IPS-NIHi11 (cell line): ENCODE measurements around the gene RAB3IL1.
"Not testable (repeated sequence)": the region's sequence is repeated elsewhere in the genome, so short reads cannot be mapped to it uniquely, and the experiment has no call there.

ENCODE experiments used
- DNase-seq: peaks from one replicate; pipeline ENCODE4 v3.0.0; 2012; ENCODE audit warnings: mixed read lengths, low spot score

RAB3IL1 gene, protein sequence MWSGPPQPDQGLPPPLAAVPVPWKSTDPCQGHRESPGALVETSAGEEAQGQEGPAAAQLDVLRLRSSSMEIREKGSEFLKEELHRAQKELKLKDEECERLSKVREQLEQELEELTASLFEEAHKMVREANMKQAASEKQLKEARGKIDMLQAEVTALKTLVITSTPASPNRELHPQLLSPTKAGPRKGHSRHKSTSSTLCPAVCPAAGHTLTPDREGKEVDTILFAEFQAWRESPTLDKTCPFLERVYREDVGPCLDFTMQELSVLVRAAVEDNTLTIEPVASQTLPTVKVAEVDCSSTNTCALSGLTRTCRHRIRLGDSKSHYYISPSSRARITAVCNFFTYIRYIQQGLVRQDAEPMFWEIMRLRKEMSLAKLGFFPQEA

DNA sequence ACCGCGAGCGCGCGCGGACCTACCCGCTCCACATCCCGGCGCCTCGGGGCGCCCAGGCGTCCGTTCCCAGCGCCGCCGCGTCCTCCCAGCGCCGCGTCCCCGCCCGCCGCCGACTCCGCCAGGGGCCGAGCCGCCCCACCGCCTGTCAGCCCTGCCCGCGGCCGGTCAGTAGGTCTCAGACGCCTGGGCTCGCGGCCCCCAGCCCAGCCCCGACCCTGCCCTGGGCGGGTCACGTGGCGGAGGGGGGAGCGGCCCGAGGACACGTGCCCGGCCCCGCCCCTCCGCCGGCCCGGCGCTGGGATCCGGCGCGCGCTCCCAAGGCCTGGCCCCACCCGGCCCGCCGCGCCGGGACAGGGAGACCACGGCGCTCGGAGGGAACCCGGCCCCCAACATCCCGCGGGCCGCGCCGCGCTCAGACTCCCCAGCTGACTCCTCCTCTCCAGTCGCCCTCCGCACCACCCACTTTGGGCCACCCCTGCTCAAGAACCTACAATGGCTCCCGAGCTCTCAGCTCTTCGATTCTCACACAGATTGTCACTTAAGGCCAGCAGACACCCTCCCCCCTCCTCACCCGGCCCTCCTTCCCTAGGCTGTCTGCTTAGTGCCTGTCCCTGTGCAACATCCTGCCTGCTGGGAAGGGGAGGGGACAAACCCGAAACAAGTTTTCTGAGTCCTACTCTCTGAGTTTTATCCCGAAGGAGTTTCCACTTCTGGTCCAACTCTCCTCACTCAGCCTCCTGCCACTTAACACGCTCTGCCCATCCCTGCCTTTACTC, at the start of gene RAB3IL1:
RAB3IL1 (minus strand) TSS at position 233 of the 776 bp plus-strand sequence; CDS start at position 34, 199 bp downstream.
- peak; percentile 96 for DNase-seq

DNA sequence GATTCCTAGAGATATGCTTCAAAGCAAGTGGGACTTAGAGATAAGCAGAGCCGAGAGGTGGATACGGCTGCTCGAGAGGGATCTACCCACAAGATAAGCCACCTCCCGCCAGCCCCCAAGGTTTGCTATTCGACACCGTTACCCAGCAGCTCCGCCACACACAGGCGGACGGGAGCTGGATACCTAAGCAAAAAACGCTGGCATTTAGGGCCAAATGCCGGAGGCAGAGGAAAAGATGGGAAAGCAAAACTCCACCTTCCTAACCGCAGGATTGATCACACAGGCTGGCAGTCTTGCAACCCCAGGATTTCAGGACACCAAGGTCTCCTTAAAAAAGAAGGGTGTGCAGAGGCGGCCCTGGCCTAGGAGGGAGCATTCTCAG, 49.4 kb upstream of the RAB3IL1 start:
- no peak for DNase-seq

- not testable (repeated sequence) for DNase-seq
Measured at GRCh38 chr11:61964666-61965271, 47.4 kb upstream of the RAB3IL1 start.

- no peak for DNase-seq
Measured at GRCh38 chr11:61964058-61964665, 46.8 kb upstream of the RAB3IL1 start.

DNA sequence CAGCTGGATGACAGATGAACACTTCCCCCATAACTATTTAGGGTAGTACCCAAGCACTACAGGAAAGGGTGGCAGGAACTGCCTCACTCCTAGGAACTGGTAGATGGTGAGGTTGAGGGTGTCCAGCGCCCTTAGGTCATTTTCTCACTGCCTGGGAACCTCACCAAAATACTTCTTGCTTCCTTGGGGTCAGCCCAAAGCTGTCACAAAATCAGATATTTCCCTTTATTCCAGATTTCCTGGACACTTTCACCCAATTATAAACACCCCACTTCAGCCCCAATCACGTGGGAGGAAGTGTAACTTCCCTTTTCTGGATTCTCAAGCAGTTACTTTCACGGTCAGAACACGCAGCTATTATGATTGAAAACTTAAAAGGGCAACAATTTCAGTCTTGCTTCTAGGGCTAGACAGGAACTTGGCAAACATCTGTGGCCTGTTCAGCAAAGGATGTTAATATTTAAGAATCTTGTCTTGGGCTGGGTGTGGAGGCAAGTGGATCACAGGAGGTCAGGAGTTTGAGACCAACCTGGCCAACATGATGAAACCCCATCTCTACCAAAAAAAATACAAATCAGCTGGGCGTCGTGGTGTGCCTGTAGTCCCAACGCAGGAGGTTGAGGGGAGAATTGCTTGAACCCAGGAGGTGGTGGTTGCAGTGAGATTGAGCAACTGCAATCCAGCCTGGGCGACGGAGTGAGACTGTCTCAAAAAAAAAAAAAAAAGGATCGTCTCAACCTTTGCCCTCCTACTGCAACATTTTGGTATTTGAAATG, 46.1 kb upstream of the RAB3IL1 start:
- no peak for DNase-seq

DNA sequence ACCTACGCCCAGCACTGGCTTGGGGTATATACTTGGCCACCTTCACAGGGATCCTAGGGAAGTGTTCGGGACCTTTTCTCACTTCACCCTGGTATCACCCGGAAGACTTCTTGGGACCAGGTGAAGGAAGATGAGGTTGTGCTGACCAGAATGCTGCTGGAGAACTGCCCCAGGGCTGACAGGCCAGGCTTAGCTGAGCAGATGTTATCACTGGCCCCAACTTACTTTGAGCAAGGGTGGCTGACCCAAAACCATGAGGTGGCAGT, 45.6 kb upstream of the RAB3IL1 start:
- DNase-seq, result no peak

DNA sequence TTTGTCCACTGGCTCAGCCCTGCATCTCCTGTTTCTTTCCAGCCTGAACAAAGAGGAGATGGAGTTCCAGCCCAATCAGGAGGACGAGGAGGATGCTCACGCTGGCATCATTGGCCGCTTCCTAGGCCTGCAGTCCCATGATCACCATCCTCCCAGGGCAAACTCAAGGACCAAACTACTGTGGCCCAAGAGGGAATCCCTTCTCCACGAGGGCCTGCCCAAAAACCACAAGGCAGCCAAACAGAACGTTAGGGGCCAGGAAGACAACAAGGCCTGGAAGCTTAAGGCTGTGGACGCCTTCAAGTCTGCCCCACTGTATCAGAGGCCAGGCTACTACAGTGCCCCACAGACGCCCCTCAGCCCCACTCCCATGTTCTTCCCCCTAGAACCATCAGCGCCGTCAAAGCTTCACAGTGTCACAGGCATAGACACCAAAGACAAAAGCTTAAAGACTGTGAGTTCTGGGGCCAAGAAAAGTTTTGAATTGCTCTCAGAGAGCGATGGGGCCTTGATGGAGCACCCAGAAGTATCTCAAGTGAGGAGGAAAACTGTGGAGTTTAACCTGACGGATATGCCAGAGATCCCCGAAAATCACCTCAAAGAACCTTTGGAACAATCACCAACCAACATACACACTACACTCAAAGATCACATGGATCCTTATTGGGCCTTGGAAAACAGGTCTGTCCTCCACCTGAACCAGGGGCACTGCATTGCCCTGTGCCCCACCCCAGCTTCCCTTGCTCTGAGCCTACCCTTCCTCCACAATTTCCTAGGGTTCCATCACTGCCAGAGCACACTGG, 45.0 kb upstream of the RAB3IL1 start:
- no peak for DNase-seq

DNA sequence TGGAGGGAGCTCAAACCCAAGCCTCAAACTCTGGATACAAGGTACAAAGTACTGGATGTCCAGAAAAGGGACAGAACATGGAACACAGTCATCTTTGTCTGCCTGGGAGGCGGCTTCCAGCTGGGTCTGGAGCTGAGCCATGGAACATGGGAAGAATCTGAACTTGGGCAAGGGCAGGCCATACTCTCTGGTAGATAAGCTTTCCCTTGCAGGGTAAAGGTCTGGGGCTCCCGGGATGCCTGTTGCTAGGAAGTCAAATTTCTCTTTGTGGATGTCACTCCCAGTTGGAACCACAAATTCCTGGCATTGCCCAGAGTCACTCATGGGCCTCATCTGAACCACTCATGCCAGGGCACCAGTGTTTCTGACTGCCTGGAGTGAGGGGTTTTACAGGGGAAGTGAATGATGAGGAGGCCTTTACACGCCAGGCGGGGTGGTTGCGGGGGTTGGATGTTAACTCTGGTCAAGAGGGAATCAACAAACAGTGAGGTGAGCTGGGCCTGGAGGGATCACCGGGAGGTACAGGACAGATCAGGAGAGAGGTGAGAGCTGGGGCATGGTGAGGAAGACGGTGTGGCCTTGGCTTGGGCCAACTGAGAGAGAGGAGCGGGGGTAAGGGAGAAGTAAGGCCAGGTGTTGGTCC, 44.3 kb upstream of the RAB3IL1 start:
- DNase-seq, result no peak

- DNase-seq, result no peak
Measured at GRCh38 chr11:61960532-61960931, 43.2 kb upstream of the RAB3IL1 start.

DNA sequence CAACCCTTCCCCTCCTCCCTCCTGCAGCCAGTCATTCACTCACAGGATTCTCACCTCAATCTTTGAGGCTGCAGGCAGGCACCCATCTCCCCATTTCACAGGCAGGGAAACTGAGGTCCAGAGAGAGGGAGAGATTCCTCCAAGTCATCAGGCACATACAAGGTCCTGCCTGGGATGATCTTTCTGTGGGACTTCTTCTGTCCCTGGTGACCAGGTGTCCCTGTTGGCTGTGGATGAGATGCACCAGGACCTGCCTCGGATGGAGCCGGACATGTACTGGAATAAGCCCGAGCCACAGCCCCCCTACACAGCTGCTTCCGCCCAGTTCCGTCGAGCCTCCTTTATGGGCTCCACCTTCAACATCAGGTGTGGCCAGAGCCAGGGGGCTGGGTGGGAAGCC, 42.3 kb upstream of the RAB3IL1 start:
- DNase-seq, result no peak

DNA sequence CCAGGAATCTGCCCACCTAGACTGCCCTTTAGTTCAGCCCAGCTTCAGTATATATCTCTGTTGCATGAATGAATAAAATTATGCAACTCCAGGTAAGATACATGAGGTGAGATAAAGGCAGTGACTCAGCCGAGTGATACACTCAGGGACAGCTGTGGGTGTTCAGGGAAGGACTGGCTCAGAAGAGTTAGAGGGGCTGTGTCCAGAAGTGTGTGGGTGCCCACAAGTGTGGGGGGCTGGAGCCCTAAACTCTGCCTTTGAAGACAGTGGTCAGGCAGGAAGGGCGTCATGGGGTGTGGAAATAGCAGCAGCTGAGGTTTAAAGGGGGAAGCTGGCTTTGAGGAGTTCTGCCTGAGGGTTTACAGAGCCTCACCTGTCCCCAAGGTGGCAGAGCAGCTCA, 41.7 kb upstream of the RAB3IL1 start:
- DNase-seq, result no peak

DNA sequence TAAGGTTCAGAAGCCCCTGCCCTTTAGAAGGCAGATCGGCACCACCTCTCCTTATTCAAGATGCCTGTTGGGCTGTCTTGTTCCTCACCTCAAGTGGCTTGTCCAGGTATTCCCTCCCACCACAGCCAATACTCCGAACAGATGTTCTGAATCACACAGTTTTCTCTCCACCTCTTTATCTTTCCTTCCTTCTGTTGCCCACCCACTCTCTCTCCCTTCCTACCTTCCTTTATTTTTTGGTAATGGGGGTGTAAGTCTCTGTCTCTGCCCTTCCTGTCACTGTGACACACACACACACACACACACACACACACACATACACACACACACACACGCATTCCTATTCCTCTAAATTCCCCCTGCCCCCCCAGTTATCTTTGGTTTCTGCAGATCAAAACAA, 41.2 kb upstream of the RAB3IL1 start:
- no peak for DNase-seq

GRCh38 chr11:61957021-61957770, 39.8 kb upstream of the RAB3IL1 start:
- no peak for DNase-seq

GRCh38 chr11:61956191-61957020, 39.0 kb upstream of the RAB3IL1 start:
- DNase-seq, result no peak

DNA sequence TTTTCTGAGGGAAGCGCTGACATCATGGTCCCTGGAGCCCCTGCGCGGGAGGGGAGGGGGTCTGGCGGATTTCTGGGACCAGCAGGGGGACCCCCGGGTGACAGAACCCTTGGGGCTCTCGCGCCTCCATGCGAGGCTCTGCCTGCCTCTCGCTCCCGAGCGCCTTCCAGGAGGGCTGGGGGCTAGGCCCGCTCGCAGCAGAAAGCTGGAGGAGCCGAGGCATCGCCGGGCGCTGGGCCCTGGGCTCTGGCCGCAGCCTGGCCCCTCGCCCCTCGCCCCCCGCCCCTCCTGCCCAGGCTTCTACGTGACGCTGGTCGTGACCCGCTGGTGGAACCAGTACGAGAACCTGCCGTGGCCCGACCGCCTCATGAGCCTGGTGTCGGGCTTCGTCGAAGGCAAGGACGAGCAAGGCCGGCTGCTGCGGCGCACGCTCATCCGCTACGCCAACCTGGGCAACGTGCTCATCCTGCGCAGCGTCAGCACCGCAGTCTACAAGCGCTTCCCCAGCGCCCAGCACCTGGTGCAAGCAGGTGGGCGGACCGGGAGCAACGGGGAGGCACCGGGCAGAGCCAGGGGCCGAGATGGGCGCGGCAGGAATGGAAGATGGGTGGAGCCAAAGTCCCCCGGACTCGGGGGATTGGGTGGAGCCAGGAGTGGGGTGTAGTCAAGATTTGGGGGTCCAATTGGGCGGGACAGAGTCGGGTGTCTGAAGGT, 38.2 kb upstream of the RAB3IL1 start:
- DNase-seq, result peak; percentile 93

GRCh38 chr11:61954851-61955421, 37.6 kb upstream of the RAB3IL1 start:
- DNase-seq, result peak; percentile 85

DNA sequence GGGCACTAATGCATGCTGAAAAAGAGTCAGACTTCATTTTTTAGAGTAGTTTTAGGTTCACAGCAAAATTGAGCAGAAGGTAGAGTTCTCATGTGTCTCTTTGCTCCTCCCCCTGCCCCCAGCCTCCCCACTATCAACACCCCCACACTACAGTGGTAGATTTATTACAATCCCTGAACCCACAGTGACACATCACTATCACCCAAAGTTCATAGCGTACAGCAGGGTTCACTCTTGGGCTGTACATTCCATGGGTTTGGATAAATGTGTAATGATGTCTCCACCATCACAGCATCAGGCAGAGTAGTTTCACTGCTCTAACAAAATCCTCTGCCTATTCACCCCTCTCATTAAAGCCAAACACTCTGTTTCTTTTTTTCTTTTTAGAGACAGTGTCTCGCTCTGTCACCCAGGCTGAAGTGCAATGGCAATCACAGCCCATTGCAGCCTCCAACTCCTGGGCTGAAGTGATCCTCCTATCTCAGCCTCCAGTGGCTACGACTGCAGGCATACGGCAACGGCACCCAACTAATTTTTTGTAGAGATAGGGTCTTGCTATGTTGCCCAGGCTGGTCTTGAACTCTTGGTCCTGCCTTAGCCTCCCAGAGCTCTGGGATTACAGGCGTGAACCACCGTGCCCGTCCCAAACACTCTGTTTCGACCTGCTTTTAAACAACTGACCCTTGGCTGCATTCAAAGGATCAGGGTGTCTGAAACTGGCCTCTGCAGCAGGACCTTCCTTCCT, 36.9 kb upstream of the RAB3IL1 start:
- no peak for DNase-seq
